Stimulated activated CD4-positive, alpha-beta T cell treated with anti-CD3 and anti-CD28 coated beads, TNF-alpha, amount 100 ng/mL, for 4 hours (primary cell): ENCODE measurements around the gene RB1.

Source experiments
- DNase-seq, 3 experiments: peaks; one replicate each; pipeline ENCODE4 v3.0.0-alpha.2; 2020; ENCODE audit warnings: low read depth in 3 of 3

The RB1 gene

GRCh38 chr13:48303359-48304142 lies at the start of gene RB1:
RB1 (plus strand) TSS chr13:48303751; CDS start chr13:48303913, 162 bp downstream.
- peak; percentile 75 to 81 (median 80) for DNase-seq

- no peak for DNase-seq
Observed at GRCh38 chr13:48253849-48254248, 49.7 kb upstream of the RB1 start.

- no peak for DNase-seq
Observed at GRCh38 chr13:48255090-48255489, 48.5 kb upstream of the RB1 start.

- no peak for DNase-seq
Observed at GRCh38 chr13:48255954-48256353, 47.6 kb upstream of the RB1 start.

GRCh38 chr13:48258002-48258401 lies 45.5 kb upstream of the RB1 start:
- DNase-seq = no peak

GRCh38 chr13:48258430-48258829 lies 45.1 kb upstream of the RB1 start:
- DNase-seq = no peak

GRCh38 chr13:48260970-48261369 lies 42.6 kb upstream of the RB1 start:
- DNase-seq = no peak

GRCh38 chr13:48263196-48263595 lies 40.4 kb upstream of the RB1 start:
- no peak for DNase-seq

GRCh38 chr13:48264058-48264457 lies 39.5 kb upstream of the RB1 start:
- DNase-seq = no peak

GRCh38 chr13:48265217-48265815 lies 38.2 kb upstream of the RB1 start:
- DNase-seq = peak in 1 of 3 experiments; percentile 2

- no peak for DNase-seq
Observed at GRCh38 chr13:48266150-48266549, 37.4 kb upstream of the RB1 start.

GRCh38 chr13:48266701-48267639 lies 36.6 kb upstream of the RB1 start:
- DNase-seq = no peak

- DNase-seq = no peak
Observed at GRCh38 chr13:48268019-48268418, 35.5 kb upstream of the RB1 start.

GRCh38 chr13:48273346-48273745 lies 30.2 kb upstream of the RB1 start:
- no peak for DNase-seq

- no peak for DNase-seq
Observed at GRCh38 chr13:48275507-48275906, 28.0 kb upstream of the RB1 start.

- no peak for DNase-seq
Observed at GRCh38 chr13:48278806-48279205, 24.7 kb upstream of the RB1 start.

GRCh38 chr13:48281556-48281955 lies 22.0 kb upstream of the RB1 start:
- no peak for DNase-seq

- DNase-seq = no peak
Observed at GRCh38 chr13:48291730-48292129, 11.8 kb upstream of the RB1 start.

- no peak for DNase-seq
Observed at GRCh38 chr13:48292650-48293049, 10.9 kb upstream of the RB1 start.

- DNase-seq = no peak
Observed at GRCh38 chr13:48294653-48295052, 8.9 kb upstream of the RB1 start.

GRCh38 chr13:48295271-48295670 lies 8.3 kb upstream of the RB1 start:
- no peak for DNase-seq

- no peak for DNase-seq
Observed at GRCh38 chr13:48296528-48296927, 7.0 kb upstream of the RB1 start.
